HFFc6 (cell line): ENCODE measurements around the gene DCAF15. TPM values are rescaled to one million over a fixed set of nuclear protein-coding genes. Genes with fewer than 3 reads are reported as not detected.

Experiments used
- DNase-seq: peaks from one replicate; pipeline ENCODE4 v3.0.0-alpha.2; 2018
- H3K27ac Mint-ChIP-seq: 2 replicates; pipeline ENCODE4 v1.8.0; 2020; ENCODE audit warnings: mild to moderate bottlenecking, mixed read lengths
- H3K27me3 Mint-ChIP-seq: 2 replicates; pipeline ENCODE4 v1.8.0; 2021; ENCODE audit warnings: mild to moderate bottlenecking, moderate library complexity, mixed read lengths; ENCODE audit not compliant: insufficient read depth
- H3K36me3 Mint-ChIP-seq: 2 replicates; pipeline ENCODE4 v1.8.0; 2021; ENCODE audit warnings: low read depth, mixed read lengths
- H3K4me1 Mint-ChIP-seq: 2 replicates; pipeline ENCODE4 v1.8.0; 2020; ENCODE audit warnings: low read depth, mixed read lengths
- H3K4me3 Mint-ChIP-seq: 2 replicates; pipeline ENCODE4 v1.8.0; 2020; ENCODE audit warnings: mild to moderate bottlenecking, moderate library complexity, mixed read lengths
- H3K9me3 Mint-ChIP-seq: 2 replicates; pipeline ENCODE4 v1.8.0; 2020; ENCODE audit warnings: mild to moderate bottlenecking, mixed read lengths
- CTCF ChIP-seq: fragments of 200-600 bp; sonication (generic); IDR thresholded peaks from 2 replicates; pipeline ENCODE4 v1.5.0; 2021; ENCODE audit warnings: antibody characterized with exemption, mild to moderate bottlenecking
- total RNA-seq, 6 experiments: library from RNA; stranded (reverse); fragmentation: NEBNext Ultra II Directional; extraction: Animal tissue kit (Norgen Biotek cat#: 25700); gene quantifications; 2 replicates in 1 of 6; 3 replicates in 5 of 6; pipeline ENCODE4 v1.2.3, GENCODE V29; 2021

DCAF15 gene
- total RNA-seq, 6 experiments from 2014 or later: 19.9 to 29.0 (median 26.5) TPM

- H3K4me3 Mint-ChIP-seq: no peak overlapping the region
- H3K27ac Mint-ChIP-seq: no peak overlapping the region
- peaks cover 5% of the 10 kb centered on the region; the same call in 1 of the 2 replicates for H3K36me3 Mint-ChIP-seq
- no peaks in the 10 kb centered on the region for H3K27me3 Mint-ChIP-seq
- no peaks in the 10 kb centered on the region for H3K9me3 Mint-ChIP-seq
- H3K4me1 Mint-ChIP-seq: peaks cover 13% of the 10 kb centered on the region; the same call in 1 of the 2 replicates
- no peak for DNase-seq
- no peak for TF ChIP-seq CTCF
Measured at GRCh38 chr19:13908674-13909073, 43.6 kb upstream of the DCAF15 start.

- Mint-ChIP-seq H3K27ac (no peak overlapping the region), H3K4me1 (peaks cover 13% of the 10 kb centered on the region; the same call in 1 of the 2 replicates), H3K36me3 (peaks cover 5% of the 10 kb centered on the region; the same call in 1 of the 2 replicates), H3K4me3 (no peak overlapping the region), H3K27me3 (no peaks in the 10 kb centered on the region), H3K9me3 (no peaks in the 10 kb centered on the region)
- no peak for TF ChIP-seq CTCF
- DNase-seq: no peak
Measured at GRCh38 chr19:13909430-13909829, 42.9 kb upstream of the DCAF15 start.

GRCh38 chr19:13913352-13913751, 39.0 kb upstream of the DCAF15 start:
- Mint-ChIP-seq H3K27ac (no peak overlapping the region), H3K36me3 (peaks cover 5% of the 10 kb centered on the region; the same call in 1 of the 2 replicates), H3K4me1 (no peaks in the 10 kb centered on the region), H3K4me3 (no peak overlapping the region), H3K9me3 (no peaks in the 10 kb centered on the region), H3K27me3 (no peaks in the 10 kb centered on the region)
- no peak for TF ChIP-seq CTCF
- DNase-seq: no peak

GRCh38 chr19:13914777-13915176, 37.5 kb upstream of the DCAF15 start:
- H3K27ac Mint-ChIP-seq: no peak overlapping the region
- no peaks in the 10 kb centered on the region for H3K27me3 Mint-ChIP-seq
- H3K36me3 Mint-ChIP-seq: peaks cover 5% of the 10 kb centered on the region; the same call in 1 of the 2 replicates
- no peaks in the 10 kb centered on the region for H3K9me3 Mint-ChIP-seq
- no peak for DNase-seq
- TF ChIP-seq CTCF: no peak
- H3K4me1 Mint-ChIP-seq: no peaks in the 10 kb centered on the region
- no peak overlapping the region for H3K4me3 Mint-ChIP-seq

- no peak overlapping the region for H3K27ac Mint-ChIP-seq
- H3K36me3 Mint-ChIP-seq: peaks cover 26% of the 10 kb centered on the region
Measured at GRCh38 chr19:13917888-13918406, 34.4 kb upstream of the DCAF15 start.

More at GRCh38 chr19:13917888-13918406, 34.4 kb upstream of the DCAF15 start:
- H3K4me1 Mint-ChIP-seq: no peaks in the 10 kb centered on the region
- no peaks in the 10 kb centered on the region; the same call in 1 of the 2 replicates for H3K27me3 Mint-ChIP-seq
- H3K4me3 Mint-ChIP-seq: no peak overlapping the region
- peaks cover 5% of the 10 kb centered on the region; the same call in 1 of the 2 replicates for H3K9me3 Mint-ChIP-seq
- no peak for TF ChIP-seq CTCF
- no peak for DNase-seq
